Natural killer cell (primary cell): Measurements from ENCODE around the gene BICD2. TPM values are rescaled to one million over a fixed set of nuclear protein-coding genes. Genes with fewer than 3 reads are reported as not detected.
A peak's percentile ranks its signal among the peaks of the same experiment; 100 is the strongest.

Experiments
- ATAC-seq, 3 donors: fragments of 150-1000 bp in 2 of 3; fragments of 200-7000 bp in 1 of 3; cut with Tn5 transposase; 1 replicate in 1 of 3; 2 replicates in 2 of 3; pipeline ENCODE4 v1.10.0; 2021; ENCODE audit warnings: mild to moderate bottlenecking in 2 of 3, moderate library complexity in 2 of 3
- DNase-seq, 2 donors: peaks; one replicate each; pipeline versions ENCODE4 v3.0.0 to v3.0.0-alpha.2; 2013 to 2021; ENCODE audit warnings: mixed read lengths in 1 of 2
- H3K27ac ChIP-seq: one replicate; pipeline ENCODE4 v1.5.1; 2013; ENCODE audit warnings: mild to moderate bottlenecking, low read length
- H3K27me3 ChIP-seq: one replicate; pipeline ENCODE4 v1.6.1; 2013; ENCODE audit warnings: low read length; ENCODE audit not compliant: control insufficient read depth, insufficient read depth
- H3K36me3 ChIP-seq: one replicate; pipeline ENCODE4 v1.6.1; 2013; ENCODE audit warnings: low read length; ENCODE audit not compliant: control insufficient read depth, insufficient read depth
- H3K4me1 ChIP-seq: one replicate; pipeline ENCODE4 v1.6.1; 2013; ENCODE audit warnings: low read length; ENCODE audit not compliant: control insufficient read depth, insufficient read depth
- H3K4me3 ChIP-seq: one replicate; pipeline ENCODE4 v1.5.1; 2013; ENCODE audit warnings: low read length
- H3K9me3 ChIP-seq: one replicate; pipeline ENCODE4 v1.6.1; 2013; ENCODE audit warnings: low read length; ENCODE audit not compliant: control insufficient read depth, insufficient read depth
- H3K27ac Mint-ChIP-seq, 2 donors: one replicate each; pipeline ENCODE4 v1.8.0; 2022; ENCODE audit warnings: mild to moderate bottlenecking in 2 of 2, mixed read lengths in 2 of 2, moderate library complexity in 1 of 2
- H3K27me3 Mint-ChIP-seq, 2 donors: one replicate each; pipeline ENCODE4 v1.8.0; 2022; ENCODE audit warnings: low read depth in 2 of 2, mixed read lengths in 2 of 2
- H3K36me3 Mint-ChIP-seq: one replicate; pipeline ENCODE4 v1.8.0; 2022; ENCODE audit warnings: mixed read lengths
- H3K4me1 Mint-ChIP-seq, 2 donors: one replicate each; pipeline ENCODE4 v1.8.0; 2022; ENCODE audit warnings: mixed read lengths in 2 of 2
- H3K4me3 Mint-ChIP-seq: one replicate; pipeline ENCODE4 v1.8.0; 2022; ENCODE audit warnings: mild to moderate bottlenecking, moderate library complexity, mixed read lengths
- H3K9me3 Mint-ChIP-seq, 2 donors: one replicate each; pipeline ENCODE4 v1.8.0; 2022; ENCODE audit warnings: mixed read lengths in 2 of 2
- WGBS: methylation state at CpG from one replicate; pipeline ENCODE4 v1.1.7; 2013; ENCODE audit warnings: missing lambda C conversion rate; ENCODE audit not compliant: insufficient coverage; 5-methylcytosine and 5-hydroxymethylcytosine counted together
- intact Hi-C: fragments of 100-400 bp; cut with micrococcal nuclease; formaldehyde crosslinking; loops from one replicate; pipeline ENCODE4 v1.14.2; 2022
- total RNA-seq, 4 donors: library from RNA; stranded (reverse); fragments of 120-200 nt in 1 of 4; gene quantifications; one replicate each; pipeline versions ENCODE4 v1.2.3 to v1.2.4, GENCODE V29; 2013 to 2022
- TF ChIP-seq, protein P1 (sequence below): fragments of 200-600 bp; IDR thresholded peaks from one replicate; pipeline ENCODE4 v1.8.0; 2022; ENCODE audit warnings: antibody characterized with exemption

BICD2 gene
- total RNA-seq, 3 donors from 2014 or later (not counting 1 experiment from before 2014, with no cell fraction given), result 27.0 to 39.7 (median 39.7) TPM

GRCh38 chr9:92764988-92765936, 629 bp upstream of the BICD2 start:
- intact Hi-C loops, result loop anchor here (1.0 to 10.0 kb wide), 5 partner anchors 26 to 650 kb away; partner anchors contain the start of genes IPPK, SPTLC1 and ZNF484
- WGBS, result 1% methylated on average over 71 of the region's 75 CpGs
- H3K27ac ChIP-seq, result peak overlapping the region; percentile 91
- peak overlapping the region; percentile 89 to 91 for H3K27ac Mint-ChIP-seq
- H3K4me3 Mint-ChIP-seq, result peak overlapping the region; percentile 92
- H3K9me3 Mint-ChIP-seq, result no peaks in the 10 kb centered on the region
- no peaks in the 10 kb centered on the region for H3K9me3 ChIP-seq
- peaks cover 40 to 43% of the 10 kb centered on the region in 2 donors for H3K4me1 Mint-ChIP-seq
- TF ChIP-seq, protein P1, sequence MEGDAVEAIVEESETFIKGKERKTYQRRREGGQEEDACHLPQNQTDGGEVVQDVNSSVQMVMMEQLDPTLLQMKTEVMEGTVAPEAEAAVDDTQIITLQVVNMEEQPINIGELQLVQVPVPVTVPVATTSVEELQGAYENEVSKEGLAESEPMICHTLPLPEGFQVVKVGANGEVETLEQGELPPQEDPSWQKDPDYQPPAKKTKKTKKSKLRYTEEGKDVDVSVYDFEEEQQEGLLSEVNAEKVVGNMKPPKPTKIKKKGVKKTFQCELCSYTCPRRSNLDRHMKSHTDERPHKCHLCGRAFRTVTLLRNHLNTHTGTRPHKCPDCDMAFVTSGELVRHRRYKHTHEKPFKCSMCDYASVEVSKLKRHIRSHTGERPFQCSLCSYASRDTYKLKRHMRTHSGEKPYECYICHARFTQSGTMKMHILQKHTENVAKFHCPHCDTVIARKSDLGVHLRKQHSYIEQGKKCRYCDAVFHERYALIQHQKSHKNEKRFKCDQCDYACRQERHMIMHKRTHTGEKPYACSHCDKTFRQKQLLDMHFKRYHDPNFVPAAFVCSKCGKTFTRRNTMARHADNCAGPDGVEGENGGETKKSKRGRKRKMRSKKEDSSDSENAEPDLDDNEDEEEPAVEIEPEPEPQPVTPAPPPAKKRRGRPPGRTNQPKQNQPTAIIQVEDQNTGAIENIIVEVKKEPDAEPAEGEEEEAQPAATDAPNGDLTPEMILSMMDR, result peak; percentile 99
- H3K4me3 ChIP-seq, result peak overlapping the region; percentile 53
- peaks cover 39% of the 10 kb centered on the region for H3K4me1 ChIP-seq
- no peaks in the 10 kb centered on the region for H3K27me3 Mint-ChIP-seq
- H3K36me3 ChIP-seq, result no peaks in the 10 kb centered on the region
- no peaks in the 10 kb centered on the region for H3K27me3 ChIP-seq
- no peaks in the 10 kb centered on the region for H3K36me3 Mint-ChIP-seq
- ATAC-seq (peak; percentile 89 to 95 (median 89)), DNase-seq (peak; percentile 98)

DNA sequence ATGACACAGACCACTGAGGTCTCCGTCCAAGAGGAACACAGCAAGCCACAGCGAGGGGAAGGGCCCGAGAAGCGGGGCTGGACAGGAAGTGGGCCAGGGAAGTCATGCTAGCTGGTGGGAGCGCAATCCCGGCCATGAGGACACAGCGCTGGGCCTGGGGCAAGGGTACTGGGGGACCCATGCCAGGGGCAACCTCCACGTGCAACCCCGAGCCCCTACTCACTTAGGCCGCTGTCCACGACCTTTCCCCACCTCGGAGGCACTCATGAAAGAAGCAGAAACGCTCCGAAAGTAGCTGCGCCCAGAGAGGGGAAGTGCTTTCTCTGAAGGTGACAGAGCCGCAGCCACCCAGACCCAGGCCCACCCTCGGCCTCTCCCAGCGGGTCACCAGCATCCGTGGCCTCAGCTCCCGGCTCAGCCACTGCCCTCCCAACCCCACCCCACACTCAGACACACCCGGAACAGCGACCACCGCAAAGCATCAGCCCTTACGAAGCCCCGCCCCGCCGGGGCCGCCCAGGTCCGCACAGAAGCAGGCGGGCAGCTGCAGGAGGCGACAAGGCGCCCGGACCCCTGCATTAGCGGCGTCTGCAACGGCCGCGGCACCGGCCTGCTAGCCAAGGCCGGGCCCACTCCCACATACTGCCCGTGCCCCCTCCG, 782 bp downstream of the BICD2 start:
- peak overlapping the region; percentile 89 for H3K4me3 ChIP-seq
- no peaks in the 10 kb centered on the region for H3K9me3 ChIP-seq
- H3K27ac ChIP-seq, result peak overlapping the region; percentile 46
- H3K27ac Mint-ChIP-seq, result peak overlapping the region; percentile 89 to 91
- H3K4me3 Mint-ChIP-seq, result peak overlapping the region; percentile 98
- no peak for ATAC-seq
- peaks cover 40 to 51% of the 10 kb centered on the region in 2 donors for H3K4me1 Mint-ChIP-seq
- TF ChIP-seq, protein P1, result no peak
- peaks cover 43% of the 10 kb centered on the region for H3K4me1 ChIP-seq
- no peaks in the 10 kb centered on the region for H3K27me3 Mint-ChIP-seq
- under 1% methylated on average over 42 of the region's 42 CpGs for WGBS
- H3K36me3 Mint-ChIP-seq, result no peaks in the 10 kb centered on the region
- intact Hi-C loops, result loop anchor here (10.0 kb wide), 1 partner anchor 649 kb away; the partner anchor contains the start of gene SPTLC1
- DNase-seq, result peak in 1 of 2 donors; percentile 56
- no peaks in the 10 kb centered on the region for H3K9me3 Mint-ChIP-seq
- no peaks in the 10 kb centered on the region for H3K27me3 ChIP-seq
- H3K36me3 ChIP-seq, result no peaks in the 10 kb centered on the region

GRCh38 chr9:92762781-92763708, 1.6 kb downstream of the BICD2 start:
- Mint-ChIP-seq H3K9me3 (no peaks in the 10 kb centered on the region), H3K27ac (peak overlapping the region; percentile 89 to 91), H3K4me1 (peaks cover 40 to 51% of the 10 kb centered on the region in 2 donors), H3K4me3 (peak overlapping the region; percentile 98), H3K36me3 (no peaks in the 10 kb centered on the region), H3K27me3 (no peaks in the 10 kb centered on the region)
- WGBS, result 60% methylated on average over 19 of the region's 19 CpGs
- Histone ChIP-seq H3K27me3 (no peaks in the 10 kb centered on the region), H3K4me3 (peak overlapping the region; percentile 89), H3K9me3 (no peaks in the 10 kb centered on the region), H3K4me1 (peaks cover 43% of the 10 kb centered on the region), H3K36me3 (no peaks in the 10 kb centered on the region), H3K27ac (peak overlapping the region; percentile 46)
- peak in 1 of 2 donors; percentile 25 for DNase-seq
- TF ChIP-seq, protein P1, result no peak
- ATAC-seq, result no peak
- intact Hi-C loops, result loop anchor here (10.0 kb wide), 1 partner anchor 648 kb away; the partner anchor contains the start of gene SPTLC1
